ENCODE measurements around the gene BCO1.

The BCO1 gene

GRCh38 chr16:81273223-81273950 is 34.9 kb downstream of the BCO1 start:
- no peak overlapping the region for H3K9ac ChIP-seq
- no peaks in the 10 kb centered on the region for H3K4me1 ChIP-seq
- no peak for TF ChIP-seq Cebpa-rat (IDR thresholded peaks at IDR 0.05)
- no peaks in the 10 kb centered on the region for H3K36me3 ChIP-seq
- H3K4me2 ChIP-seq: no peak overlapping the region
- no peak overlapping the region for H3K27ac ChIP-seq
- no peaks in the 10 kb centered on the region for H4K20me1 ChIP-seq
- no peaks in the 10 kb centered on the region for H3K9me3 ChIP-seq
- H3K4me3 ChIP-seq: no peak overlapping the region
- H3K27me3 ChIP-seq: no peaks in the 10 kb centered on the region

GRCh38 chr16:81275064-81275532 is 36.6 kb downstream of the BCO1 start:
- Histone ChIP-seq H4K20me1 (no peaks in the 10 kb centered on the region), H3K9ac (no peak overlapping the region), H3K4me3 (no peak overlapping the region), H3K27me3 (no peaks in the 10 kb centered on the region), H3K36me3 (no peaks in the 10 kb centered on the region), H3K27ac (no peak overlapping the region), H3K9me3 (no peaks in the 10 kb centered on the region), H3K4me2 (no peak overlapping the region), H3K4me1 (no peaks in the 10 kb centered on the region)
- TF ChIP-seq Cebpa-rat (IDR thresholded peaks at IDR 0.05): no peak

GRCh38 chr16:81275795-81276194 is 37.3 kb downstream of the BCO1 start:
- Histone ChIP-seq H3K27me3 (no peaks in the 10 kb centered on the region), H3K4me1 (no peaks in the 10 kb centered on the region), H3K9ac (no peak overlapping the region), H3K4me2 (no peak overlapping the region), H3K27ac (no peak overlapping the region), H3K9me3 (no peaks in the 10 kb centered on the region), H3K36me3 (no peaks in the 10 kb centered on the region), H4K20me1 (no peaks in the 10 kb centered on the region), H3K4me3 (no peak overlapping the region)
- no peak for TF ChIP-seq Cebpa-rat (IDR thresholded peaks at IDR 0.05)

DNA sequence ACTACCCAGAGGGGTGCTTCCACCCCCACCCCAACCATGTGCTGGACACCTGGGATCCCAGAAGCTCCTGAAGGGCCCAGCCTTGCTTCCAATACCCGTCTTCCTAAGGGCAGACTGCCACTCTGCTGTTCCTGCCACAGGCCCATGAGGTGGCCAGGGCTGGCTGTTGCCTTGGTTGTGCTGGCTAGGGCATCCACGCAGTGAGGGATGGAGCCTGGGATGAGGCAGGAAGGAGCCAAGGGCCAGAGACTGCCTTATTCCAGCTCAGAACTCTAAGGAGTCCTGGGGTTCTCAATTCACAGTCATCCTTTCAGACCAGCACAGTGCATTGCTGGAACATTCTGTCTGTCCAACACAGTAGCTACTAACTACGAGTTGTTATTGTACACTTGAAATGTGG is 37.8 kb downstream of the BCO1 start:
- Histone ChIP-seq H3K9ac (no peak overlapping the region), H3K4me3 (no peak overlapping the region), H3K27me3 (no peaks in the 10 kb centered on the region), H4K20me1 (no peaks in the 10 kb centered on the region), H3K9me3 (no peaks in the 10 kb centered on the region), H3K36me3 (no peaks in the 10 kb centered on the region), H3K4me1 (no peaks in the 10 kb centered on the region), H3K27ac (no peak overlapping the region), H3K4me2 (no peak overlapping the region)
- TF ChIP-seq Cebpa-rat (IDR thresholded peaks at IDR 0.05): no peak

DNA sequence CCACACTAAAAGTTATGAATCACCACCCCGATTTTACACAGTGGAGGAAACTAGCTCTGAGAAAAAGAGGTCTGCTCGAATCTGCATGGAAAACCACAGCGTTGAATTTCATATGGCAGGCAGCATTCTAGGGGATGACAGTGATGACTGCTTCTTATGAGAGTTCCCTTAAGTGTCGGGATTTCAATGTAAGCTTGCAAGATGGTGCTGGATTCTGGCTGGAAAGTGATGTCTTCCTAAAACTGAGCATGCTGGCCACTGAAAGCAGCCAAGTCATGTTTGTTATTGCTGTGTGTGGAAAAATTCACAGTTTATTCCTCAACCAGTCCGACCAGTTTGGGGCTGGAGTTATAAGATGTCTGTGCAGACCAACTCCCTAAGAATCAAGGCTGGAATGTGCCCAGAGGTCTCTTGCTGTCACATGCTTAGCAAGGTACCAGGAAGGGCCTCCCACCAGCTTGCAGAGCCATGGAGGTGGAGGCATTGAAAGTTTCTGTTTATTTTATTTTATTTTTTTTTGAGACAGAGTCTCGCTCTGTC is 39.1 kb downstream of the BCO1 start:
- Histone ChIP-seq H3K9ac (no peak overlapping the region), H3K4me2 (no peak overlapping the region), H3K4me1 (no peaks in the 10 kb centered on the region), H3K27me3 (no peaks in the 10 kb centered on the region), H4K20me1 (no peaks in the 10 kb centered on the region), H3K9me3 (no peaks in the 10 kb centered on the region), H3K27ac (no peak overlapping the region), H3K36me3 (no peaks in the 10 kb centered on the region), H3K4me3 (no peak overlapping the region)
- no peak for TF ChIP-seq Cebpa-rat (IDR thresholded peaks at IDR 0.05)

DNA sequence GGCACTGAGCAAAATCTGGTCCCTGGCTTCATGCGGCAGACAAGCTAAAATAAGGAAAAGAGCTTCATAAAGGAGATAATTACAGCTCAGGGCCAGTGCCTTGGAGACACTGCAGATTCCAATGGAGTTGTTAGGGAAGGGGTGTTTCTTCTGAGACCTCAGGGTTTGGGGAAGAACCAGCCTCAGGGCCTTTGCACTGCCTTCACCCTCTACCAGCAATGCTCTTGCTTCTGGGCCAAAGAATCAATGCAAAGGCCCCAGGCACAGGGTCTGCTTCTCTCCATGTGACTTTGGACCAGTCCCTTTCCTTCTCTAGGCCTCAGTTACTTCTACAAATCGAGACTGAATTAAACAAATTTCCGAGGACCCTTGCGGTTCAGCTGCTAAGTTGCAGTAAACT is 40.0 kb downstream of the BCO1 start:
- H3K36me3 ChIP-seq: no peaks in the 10 kb centered on the region
- H3K4me2 ChIP-seq: no peak overlapping the region
- H4K20me1 ChIP-seq: no peaks in the 10 kb centered on the region
- TF ChIP-seq Cebpa-rat (IDR thresholded peaks at IDR 0.05): no peak
- H3K4me3 ChIP-seq: no peak overlapping the region
- H3K4me1 ChIP-seq: no peaks in the 10 kb centered on the region
- H3K27ac ChIP-seq: no peak overlapping the region
- H3K9ac ChIP-seq: no peak overlapping the region
- no peaks in the 10 kb centered on the region for H3K27me3 ChIP-seq
- H3K9me3 ChIP-seq: no peaks in the 10 kb centered on the region

- no peaks in the 10 kb centered on the region for H3K9me3 ChIP-seq
- H3K4me2 ChIP-seq: no peak overlapping the region
- H4K20me1 ChIP-seq: no peaks in the 10 kb centered on the region
- H3K27me3 ChIP-seq: no peaks in the 10 kb centered on the region
- TF ChIP-seq Cebpa-rat (IDR thresholded peaks at IDR 0.05): no peak
- H3K36me3 ChIP-seq: no peaks in the 10 kb centered on the region
- no peaks in the 10 kb centered on the region for H3K4me1 ChIP-seq
- no peak overlapping the region for H3K27ac ChIP-seq
- H3K4me3 ChIP-seq: no peak overlapping the region
- H3K9ac ChIP-seq: no peak overlapping the region
Observed at GRCh38 chr16:81279392-81279791, 40.9 kb downstream of the BCO1 start.

GRCh38 chr16:81280393-81280792 is 41.9 kb downstream of the BCO1 start:
- Histone ChIP-seq H3K4me2 (no peak overlapping the region), H3K4me1 (no peaks in the 10 kb centered on the region), H3K36me3 (no peaks in the 10 kb centered on the region), H3K9ac (no peak overlapping the region), H4K20me1 (no peaks in the 10 kb centered on the region), H3K9me3 (no peaks in the 10 kb centered on the region), H3K27me3 (no peaks in the 10 kb centered on the region), H3K4me3 (no peak overlapping the region), H3K27ac (no peak overlapping the region)
- no peak for TF ChIP-seq Cebpa-rat (IDR thresholded peaks at IDR 0.05)

- TF ChIP-seq Cebpa-rat (IDR thresholded peaks at IDR 0.05): no peak
- Histone ChIP-seq H3K9ac (no peak overlapping the region), H3K27ac (no peak overlapping the region)
Observed at GRCh38 chr16:81283044-81283443, 44.6 kb downstream of the BCO1 start.

GRCh38 chr16:81284995-81285600 is 46.6 kb downstream of the BCO1 start:
- no peak for TF ChIP-seq Cebpa-rat (IDR thresholded peaks at IDR 0.05)
- H3K36me3 ChIP-seq: no peaks in the 10 kb centered on the region
- no peaks in the 10 kb centered on the region for H3K4me1 ChIP-seq
- no peak overlapping the region for H3K4me2 ChIP-seq
- no peak overlapping the region for H3K9ac ChIP-seq
- H3K4me3 ChIP-seq: no peak overlapping the region
- H4K20me1 ChIP-seq: no peaks in the 10 kb centered on the region
- no peaks in the 10 kb centered on the region for H3K27me3 ChIP-seq
- H3K27ac ChIP-seq: no peak overlapping the region
- H3K9me3 ChIP-seq: no peaks in the 10 kb centered on the region

More at GRCh38 chr16:81283044-81283443, 44.6 kb downstream of the BCO1 start:
- Histone ChIP-seq H3K36me3 (no peaks in the 10 kb centered on the region), H3K27me3 (no peaks in the 10 kb centered on the region), H3K4me3 (no peak overlapping the region), H3K4me2 (no peak overlapping the region), H3K9me3 (no peaks in the 10 kb centered on the region), H4K20me1 (no peaks in the 10 kb centered on the region), H3K4me1 (no peaks in the 10 kb centered on the region)
